Ramos (cell line): ENCODE results near the gene XXYLT1.

ENCODE experiments used
- in situ Hi-C: fragments of 300-500 bp; cut with MboI; formaldehyde crosslinking; loops from one replicate; pipeline ENCODE4 v1.14.3; 2022; ENCODE audit warnings: low sequenced_read_pairs; ENCODE audit not compliant: unreplicated experiment

Gene XXYLT1

GRCh38 chr3:195124378-195124992 is 146.5 kb downstream of the XXYLT1 start:
- in situ Hi-C loops, result no loop called here

GRCh38 chr3:195123281-195123691 is 147.7 kb downstream of the XXYLT1 start:
- in situ Hi-C loops, result no loop called here

- in situ Hi-C loops, result no loop called here
Observed at GRCh38 chr3:195122261-195122660, 148.7 kb downstream of the XXYLT1 start.

- in situ Hi-C loops, result no loop called here
Observed at GRCh38 chr3:195120267-195120601, 150.7 kb downstream of the XXYLT1 start.

GRCh38 chr3:195119461-195120266 is 151.3 kb downstream of the XXYLT1 start:
- in situ Hi-C loops, result loop anchor here (5.0 kb wide), 1 partner anchor 432 kb away; the partner anchor contains the start of gene FAM43A

- in situ Hi-C loops, result loop anchor here (5.0 kb wide), 1 partner anchor 431 kb away; the partner anchor contains the start of gene FAM43A
Observed at GRCh38 chr3:195118671-195119070, 152.3 kb downstream of the XXYLT1 start.

GRCh38 chr3:195117978-195118581 is 152.9 kb downstream of the XXYLT1 start:
- in situ Hi-C loops, result loop anchor here (5.0 kb wide), 1 partner anchor 431 kb away; the partner anchor contains the start of gene FAM43A

GRCh38 chr3:195116407-195117185 is 154.4 kb downstream of the XXYLT1 start:
- in situ Hi-C loops, result loop anchor here (5.0 kb wide), 1 partner anchor 429 kb away; the partner anchor contains the start of gene FAM43A

GRCh38 chr3:195115600-195116406 is 155.2 kb downstream of the XXYLT1 start:
- in situ Hi-C loops, result loop anchor here (5.0 kb wide), 1 partner anchor 429 kb away; the partner anchor contains the start of gene FAM43A

GRCh38 chr3:195114786-195115599 is 156.0 kb downstream of the XXYLT1 start:
- in situ Hi-C loops, result loop anchor here (5.0 kb wide), 1 partner anchor 428 kb away; the partner anchor contains the start of gene FAM43A

- in situ Hi-C loops, result no loop called here
Observed at GRCh38 chr3:195113536-195114425, 157.2 kb downstream of the XXYLT1 start.

- in situ Hi-C loops, result no loop called here
Observed at GRCh38 chr3:195113048-195113447, 157.9 kb downstream of the XXYLT1 start.

- in situ Hi-C loops, result no loop called here
Observed at GRCh38 chr3:195112361-195112791, 158.6 kb downstream of the XXYLT1 start.

GRCh38 chr3:195111766-195112165 is 159.2 kb downstream of the XXYLT1 start:
- in situ Hi-C loops, result no loop called here

- in situ Hi-C loops, result no loop called here
Observed at GRCh38 chr3:195111319-195111705, 159.6 kb downstream of the XXYLT1 start.

GRCh38 chr3:195110647-195111318 is 160.2 kb downstream of the XXYLT1 start:
- in situ Hi-C loops, result no loop called here

- in situ Hi-C loops, result no loop called here
Observed at GRCh38 chr3:195109098-195109657, 161.8 kb downstream of the XXYLT1 start.
